Panc1 (cell line): Measurements from ENCODE around the gene MORC2.

Experiments used
- POLR2AphosphoS5 ChIP-seq: IDR thresholded peaks from 2 replicates; pipeline ENCODE4 v1.6.1; 2012; ENCODE audit warnings: mild to moderate bottlenecking, low read depth, low read length, moderate library complexity
- SIN3A ChIP-seq: IDR thresholded peaks from 2 replicates; pipeline ENCODE4 v1.6.1; 2012; ENCODE audit warnings: low read depth, mild to moderate bottlenecking, low read length, moderate library complexity, borderline replicate concordance; ENCODE audit not compliant: insufficient read depth
- TF ChIP-seq, protein P1 (sequence below): fragments of 450-650 bp; IDR thresholded peaks from 2 replicates; pipeline ENCODE4 v1.5.1; 2017; ENCODE audit warnings: mild to moderate bottlenecking
- TF ChIP-seq, protein P2 (sequence below), 2 experiments: IDR thresholded peaks; 2 replicates each; pipeline ENCODE4 v1.6.1; 2011 to 2012; ENCODE audit warnings: low read depth in 2 of 2, control low read depth in 1 of 2, low read length in 1 of 2, mild to moderate bottlenecking in 1 of 2, moderate library complexity in 1 of 2; ENCODE audit not compliant: insufficient read depth in 1 of 2

DNA sequence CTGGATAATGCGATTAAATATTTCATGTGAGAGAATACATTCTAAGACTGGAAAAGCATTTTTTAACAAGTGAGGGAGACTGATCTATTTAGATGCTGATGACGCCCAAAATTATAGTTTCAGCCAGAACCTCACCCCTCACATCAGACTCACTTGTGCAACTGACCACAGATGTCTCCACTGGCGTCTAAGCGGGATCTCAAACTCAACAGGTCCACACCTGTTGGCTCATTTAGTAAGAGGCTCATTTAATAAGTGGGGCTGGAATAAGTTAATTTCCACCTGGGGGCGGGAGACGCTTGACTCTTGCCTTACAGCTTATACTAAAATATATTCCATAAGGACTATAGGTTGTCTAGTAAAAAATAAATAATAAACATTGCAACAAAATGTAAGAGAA is 47.5 kb downstream of the MORC2 start:
- TF ChIP-seq POLR2AphosphoS5 (no peak), SIN3A (no peak)
- TF ChIP-seq, protein P1, sequence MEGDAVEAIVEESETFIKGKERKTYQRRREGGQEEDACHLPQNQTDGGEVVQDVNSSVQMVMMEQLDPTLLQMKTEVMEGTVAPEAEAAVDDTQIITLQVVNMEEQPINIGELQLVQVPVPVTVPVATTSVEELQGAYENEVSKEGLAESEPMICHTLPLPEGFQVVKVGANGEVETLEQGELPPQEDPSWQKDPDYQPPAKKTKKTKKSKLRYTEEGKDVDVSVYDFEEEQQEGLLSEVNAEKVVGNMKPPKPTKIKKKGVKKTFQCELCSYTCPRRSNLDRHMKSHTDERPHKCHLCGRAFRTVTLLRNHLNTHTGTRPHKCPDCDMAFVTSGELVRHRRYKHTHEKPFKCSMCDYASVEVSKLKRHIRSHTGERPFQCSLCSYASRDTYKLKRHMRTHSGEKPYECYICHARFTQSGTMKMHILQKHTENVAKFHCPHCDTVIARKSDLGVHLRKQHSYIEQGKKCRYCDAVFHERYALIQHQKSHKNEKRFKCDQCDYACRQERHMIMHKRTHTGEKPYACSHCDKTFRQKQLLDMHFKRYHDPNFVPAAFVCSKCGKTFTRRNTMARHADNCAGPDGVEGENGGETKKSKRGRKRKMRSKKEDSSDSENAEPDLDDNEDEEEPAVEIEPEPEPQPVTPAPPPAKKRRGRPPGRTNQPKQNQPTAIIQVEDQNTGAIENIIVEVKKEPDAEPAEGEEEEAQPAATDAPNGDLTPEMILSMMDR: no peak
- TF ChIP-seq, protein P2, sequence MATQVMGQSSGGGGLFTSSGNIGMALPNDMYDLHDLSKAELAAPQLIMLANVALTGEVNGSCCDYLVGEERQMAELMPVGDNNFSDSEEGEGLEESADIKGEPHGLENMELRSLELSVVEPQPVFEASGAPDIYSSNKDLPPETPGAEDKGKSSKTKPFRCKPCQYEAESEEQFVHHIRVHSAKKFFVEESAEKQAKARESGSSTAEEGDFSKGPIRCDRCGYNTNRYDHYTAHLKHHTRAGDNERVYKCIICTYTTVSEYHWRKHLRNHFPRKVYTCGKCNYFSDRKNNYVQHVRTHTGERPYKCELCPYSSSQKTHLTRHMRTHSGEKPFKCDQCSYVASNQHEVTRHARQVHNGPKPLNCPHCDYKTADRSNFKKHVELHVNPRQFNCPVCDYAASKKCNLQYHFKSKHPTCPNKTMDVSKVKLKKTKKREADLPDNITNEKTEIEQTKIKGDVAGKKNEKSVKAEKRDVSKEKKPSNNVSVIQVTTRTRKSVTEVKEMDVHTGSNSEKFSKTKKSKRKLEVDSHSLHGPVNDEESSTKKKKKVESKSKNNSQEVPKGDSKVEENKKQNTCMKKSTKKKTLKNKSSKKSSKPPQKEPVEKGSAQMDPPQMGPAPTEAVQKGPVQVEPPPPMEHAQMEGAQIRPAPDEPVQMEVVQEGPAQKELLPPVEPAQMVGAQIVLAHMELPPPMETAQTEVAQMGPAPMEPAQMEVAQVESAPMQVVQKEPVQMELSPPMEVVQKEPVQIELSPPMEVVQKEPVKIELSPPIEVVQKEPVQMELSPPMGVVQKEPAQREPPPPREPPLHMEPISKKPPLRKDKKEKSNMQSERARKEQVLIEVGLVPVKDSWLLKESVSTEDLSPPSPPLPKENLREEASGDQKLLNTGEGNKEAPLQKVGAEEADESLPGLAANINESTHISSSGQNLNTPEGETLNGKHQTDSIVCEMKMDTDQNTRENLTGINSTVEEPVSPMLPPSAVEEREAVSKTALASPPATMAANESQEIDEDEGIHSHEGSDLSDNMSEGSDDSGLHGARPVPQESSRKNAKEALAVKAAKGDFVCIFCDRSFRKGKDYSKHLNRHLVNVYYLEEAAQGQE (IDR thresholded peaks at IDR 0.05; ENCODE audit: insufficient read depth in 1 of 2, low read depth in 2 of 2, low read length in 1 of 2): no peak
